K562 (cell line): ENCODE measurements around the gene PANK2. TPM values are rescaled to one million over a fixed set of nuclear protein-coding genes. Genes with fewer than 3 reads are reported as not detected.

ENCODE experiments used
- ATAC-seq: fragments of 200-7000 bp; cut with Tn5 transposase; 3 replicates; pipeline ENCODE4 v1.9.1; 2020; ENCODE audit warnings: moderate library complexity
- BruUV-seq: library from RNA; stranded (reverse); fragments of 400-500 nt; replicated peaks from 2 replicates; lab custom pipeline; 2021; lab: Mats Ljungman, UMichigan
- CTCF ChIA-PET: fragments of 300-600 bp; formaldehyde crosslinking; extraction: SDS; loops from one replicate; lab custom pipeline; 2021; ENCODE audit warnings: low intra/inter-chr PET ratio; lab: Yijun Ruan, JAX
- POLR2A ChIA-PET: fragments of 300-600, 350-650 bp; sonication (Branson Sonifier 250); formaldehyde crosslinking; extraction: SDS; loops from one replicate; lab custom pipeline; 2021; ENCODE audit warnings: antibody characterized with exemption, inconsistent platforms; lab: Yijun Ruan, JAX
- DNase-seq, 4 experiments: peaks; one replicate each; pipeline versions ENCODE4 v3.0.0 to v3.0.0-alpha.2; 2011 to 2018; ENCODE audit warnings: low spot score in 3 of 4, mixed read lengths in 3 of 4; ENCODE audit errors: extremely low read depth in 1 of 4
- FAIRE-seq: peaks from 2 replicates; lab custom pipeline; 2011; peaks lifted over from hg19 to GRCh38; lab: Jason Lieb, UNC
- H2AFZ ChIP-seq: 2 replicates; pipeline ENCODE4 v1.6.0; 2011; ENCODE audit warnings: low read depth, low read length, control low read depth, inconsistent platforms
- H3K27ac ChIP-seq: fragments of 200-600 bp; 3 replicates; pipeline ENCODE4 v1.8.0; 2011; ENCODE audit warnings: low read depth, mild to moderate bottlenecking, control low read depth, inconsistent platforms, low read length, moderate library complexity, mixed read lengths; ENCODE audit errors: extremely low read depth
- H3K27me3 ChIP-seq, 2 experiments: fragments of 300-600 bp in 1 of 2; 2 replicates in 1 of 2; 3 replicates in 1 of 2; pipeline versions ENCODE4 v1.6.0 to v1.8.0; 2011; ENCODE audit warnings: inconsistent platforms in 2 of 2, low read length in 2 of 2, mild to moderate bottlenecking in 1 of 2, mixed read lengths in 1 of 2, moderate library complexity in 1 of 2; ENCODE audit not compliant: control insufficient read depth in 2 of 2, insufficient read depth in 2 of 2
- H3K36me3 ChIP-seq: fragments of 300-600 bp; 3 replicates; pipeline ENCODE4 v1.8.0; 2011; ENCODE audit warnings: mild to moderate bottlenecking, low read length, inconsistent platforms; ENCODE audit not compliant: control insufficient read depth, insufficient read depth
- H3K4me1 ChIP-seq, 2 experiments: fragments of 200-600 bp in 1 of 2; replicated peaks in 1 of 2; 2 replicates in 1 of 2; 3 replicates in 1 of 2; pipeline versions ENCODE4 v1.5.1 to v1.8.0; 2011; ENCODE audit warnings: inconsistent platforms in 2 of 2, low read length in 2 of 2, mild to moderate bottlenecking in 1 of 2, mixed read lengths in 1 of 2, moderate library complexity in 1 of 2; ENCODE audit not compliant: control insufficient read depth in 2 of 2, insufficient read depth in 2 of 2
- H3K4me2 ChIP-seq: 2 replicates; pipeline ENCODE4 v1.6.1; 2011; ENCODE audit warnings: low read length, control low read depth, inconsistent platforms, mixed read lengths; ENCODE audit not compliant: insufficient read depth
- H3K4me3 ChIP-seq: fragments of 200-600 bp; sonication (generic), shearing (Covaris generic); 2 replicates; pipeline ENCODE4 v1.5.1; 2016; ENCODE audit warnings: control low read depth, inconsistent platforms
- H3K79me2 ChIP-seq: fragments of 200-600 bp; 3 replicates; pipeline ENCODE4 v1.8.0; 2011; ENCODE audit warnings: low read length, inconsistent platforms; ENCODE audit not compliant: control insufficient read depth, insufficient read depth
- H3K9ac ChIP-seq, 2 experiments: 2 replicates each; pipeline versions ENCODE4 v1.6.0 to v1.6.1; 2011; ENCODE audit warnings: low read depth in 2 of 2, low read length in 2 of 2, control low read depth in 1 of 2, inconsistent platforms in 1 of 2, mild to moderate bottlenecking in 1 of 2, mixed read lengths in 1 of 2; ENCODE audit not compliant: insufficient read depth in 1 of 2
- H3K9me1 ChIP-seq: one replicate; pipeline ENCODE4 v1.6.0; 2011; ENCODE audit warnings: inconsistent platforms, mild to moderate bottlenecking, low read length, moderate library complexity; ENCODE audit not compliant: control insufficient read depth, insufficient read depth
- H3K9me3 ChIP-seq: replicated peaks from 2 replicates; pipeline ENCODE4 v1.5.1; 2011; ENCODE audit warnings: low read depth, low read length, inconsistent platforms; ENCODE audit not compliant: control insufficient read depth, insufficient read depth
- H4K20me1 ChIP-seq: replicated peaks from 2 replicates; pipeline ENCODE4 v1.6.1; 2011; ENCODE audit warnings: low read length, inconsistent platforms, mixed read lengths; ENCODE audit not compliant: control insufficient read depth, insufficient read depth
- LARP7 ChIP-seq: fragments of 450-650 bp; IDR thresholded peaks from 2 replicates; pipeline ENCODE4 v1.6.1; 2016
- MAX ChIP-seq: sonication (generic); formaldehyde crosslinking; IDR thresholded peaks from 2 replicates; pipeline ENCODE4 v1.9.0; 2022; ENCODE audit warnings: mild to moderate bottlenecking, missing genetic modification reagents
- NCOA6 ChIP-seq: fragments of 450-650 bp; IDR thresholded peaks from 2 replicates; pipeline ENCODE4 v1.6.1; 2017; ENCODE audit warnings: mild to moderate bottlenecking
- NR1H2 ChIP-seq: sonication (generic); formaldehyde crosslinking; IDR thresholded peaks from 2 replicates; pipeline ENCODE4 v1.4.0; 2020; ENCODE audit warnings: mild to moderate bottlenecking, missing genetic modification reagents
- PHF20 ChIP-seq: fragments of 450-650 bp; IDR thresholded peaks from 2 replicates; pipeline ENCODE4 v1.6.1; 2018; ENCODE audit not compliant: partially characterized antibody
- SIRT6 ChIP-seq: IDR thresholded peaks from one replicate; pipeline ENCODE4 v1.6.1; 2012; ENCODE audit warnings: low read depth, mild to moderate bottlenecking, control low read depth, inconsistent platforms, low read length, moderate library complexity
- SRSF7 ChIP-seq: fragments of 200-400 bp; formaldehyde crosslinking; optimal IDR thresholded peaks from 2 replicates; pipeline ENCODE3; 2017; ENCODE audit warnings: mild to moderate bottlenecking, low read depth, low read length
- TBP ChIP-seq: optimal IDR thresholded peaks from 2 replicates; pipeline ENCODE3; 2011; ENCODE audit warnings: low read depth, low read length, improper control_type of control experiment
- XRCC4 ChIP-seq: IDR thresholded peaks from one replicate; pipeline ENCODE4 v1.6.1; 2011; ENCODE audit not compliant: insufficient read depth, insufficient read length; ENCODE audit errors: extremely low read depth
- ZBTB33 ChIP-seq: sonication (generic); formaldehyde crosslinking; IDR thresholded peaks from 2 replicates; pipeline ENCODE4 v1.8.1; 2023; ENCODE audit warnings: mild to moderate bottlenecking, missing genetic modification reagents
- ZNF121 ChIP-seq: sonication (generic); formaldehyde crosslinking; conservative IDR thresholded peaks from 2 replicates; pipeline ENCODE4 v1.8.0; 2022; ENCODE audit warnings: missing genetic modification reagents
- ZNF124 ChIP-seq: sonication (generic); formaldehyde crosslinking; IDR thresholded peaks from 2 replicates; pipeline ENCODE4 v1.8.1; 2022; ENCODE audit warnings: missing genetic modification reagents
- ZNF217 ChIP-seq: sonication (generic); formaldehyde crosslinking; IDR thresholded peaks from 2 replicates; pipeline ENCODE4 v1.8.0; 2022; ENCODE audit warnings: mild to moderate bottlenecking, missing genetic modification reagents
- WGBS: fragments of 100-300 bp; shearing (Covaris generic); methylation state at CpG from one replicate; pipeline ENCODE4 v1.1.6; 2016; ENCODE audit warnings: low coverage, mixed read lengths; ENCODE audit not compliant: insufficient coverage; ENCODE audit errors: missing lambda C conversion rate; 5-methylcytosine and 5-hydroxymethylcytosine counted together
- in situ Hi-C: fragments of 300-500 bp; cut with MboI; formaldehyde crosslinking; loops from 4 replicates; pipeline ENCODE4 v1.15.0; 2018; ENCODE audit warnings: inconsistent platforms, mixed read lengths
- intact Hi-C: fragments of 100-400 bp; cut with micrococcal nuclease; formaldehyde crosslinking; loops from 2 replicates; pipeline ENCODE4 v1.14.2; 2022
- polyA plus RNA-seq, 8 experiments: library from polyadenylated mRNA; depleted of rRNA in 4 of 8; stranded (reverse) in 5 of 8; unstranded in 3 of 8; fragments of >200 nt; fragmentation: Nextera tagmentation in 2 of 8; fragmentation: Illumina TruSeq in 1 of 8; extraction: Ambion mirVana in 2 of 8; extraction: Trizol in 1 of 8; gene quantifications; 2 replicates each; pipeline versions ENCODE4 v1.2.1 to v1.2.3, GENCODE V29; 2011 to 2014; ENCODE audit warnings: inconsistent platforms in 1 of 8, missing spikeins in 1 of 8
- total RNA-seq, 7 experiments: library from RNA; depleted of rRNA in 6 of 7; stranded (reverse); fragments of >200 nt in 6 of 7; fragmentation: Illumina TruSeq in 2 of 7; extraction: Trizol in 2 of 7; gene quantifications; 2 replicates each; pipeline versions ENCODE4 v1.2.1 to v1.2.3, GENCODE V29; 2011 to 2021; ENCODE audit warnings: low replicate concordance in 1 of 7
- TF ChIP-seq, protein P1 (sequence below): fragments of 250-450 bp; sonication (Bioruptor Pico); IDR thresholded peaks from 2 replicates; pipeline ENCODE4 v1.5.0; 2021; ENCODE audit warnings: mild to moderate bottlenecking, moderate library complexity
- TF ChIP-seq, protein P2 (sequence below): sonication (generic); formaldehyde crosslinking; IDR thresholded peaks from 2 replicates; pipeline ENCODE4 v1.5.0; 2020; ENCODE audit warnings: missing genetic modification reagents

PANK2 gene
- total and polyA plus RNA-seq, 9 of the 15 experiments (the other 6 are each of a cell fraction or from before 2014, with no cell fraction given): 14.9 to 43.5 (median 31.4) TPM

GRCh38 chr20:3858689-3859088 is 30.5 kb upstream of the PANK2 start:
- in situ Hi-C loops (no loop called here), intact Hi-C loops (no loop called here)
- ChIA-PET CTCF (no interaction called here), POLR2A (no interaction called here)
- Histone ChIP-seq H3K4me1 (no peaks in the 10 kb centered on the region), H4K20me1 (no peaks in the 10 kb centered on the region), H3K79me2 (peaks cover 4% of the 10 kb centered on the region; the same call in 1 of the 3 replicates), H3K36me3 (peaks cover 63% of the 10 kb centered on the region), H3K4me2 (no peak overlapping the region), H3K9me3 (peaks cover 4% of the 10 kb centered on the region; the same call in 1 of the 2 replicates), H3K9ac (no peak overlapping the region), H3K27me3 (no peaks in the 10 kb centered on the region; a peak in 1 of 5 replicates), H3K27ac (no peak overlapping the region), H2AFZ (no peak overlapping the region), H3K9me1 (peaks cover 2% of the 10 kb centered on the region), H3K4me3 (no peak overlapping the region)
- no peak for DNase-seq
- 100% methylated on average over 3 of the region's 6 CpGs for WGBS
- no peak for FAIRE-seq
- no peak for ATAC-seq
- no TSS peak for BruUV-seq
- TF ChIP-seq, protein P1, sequence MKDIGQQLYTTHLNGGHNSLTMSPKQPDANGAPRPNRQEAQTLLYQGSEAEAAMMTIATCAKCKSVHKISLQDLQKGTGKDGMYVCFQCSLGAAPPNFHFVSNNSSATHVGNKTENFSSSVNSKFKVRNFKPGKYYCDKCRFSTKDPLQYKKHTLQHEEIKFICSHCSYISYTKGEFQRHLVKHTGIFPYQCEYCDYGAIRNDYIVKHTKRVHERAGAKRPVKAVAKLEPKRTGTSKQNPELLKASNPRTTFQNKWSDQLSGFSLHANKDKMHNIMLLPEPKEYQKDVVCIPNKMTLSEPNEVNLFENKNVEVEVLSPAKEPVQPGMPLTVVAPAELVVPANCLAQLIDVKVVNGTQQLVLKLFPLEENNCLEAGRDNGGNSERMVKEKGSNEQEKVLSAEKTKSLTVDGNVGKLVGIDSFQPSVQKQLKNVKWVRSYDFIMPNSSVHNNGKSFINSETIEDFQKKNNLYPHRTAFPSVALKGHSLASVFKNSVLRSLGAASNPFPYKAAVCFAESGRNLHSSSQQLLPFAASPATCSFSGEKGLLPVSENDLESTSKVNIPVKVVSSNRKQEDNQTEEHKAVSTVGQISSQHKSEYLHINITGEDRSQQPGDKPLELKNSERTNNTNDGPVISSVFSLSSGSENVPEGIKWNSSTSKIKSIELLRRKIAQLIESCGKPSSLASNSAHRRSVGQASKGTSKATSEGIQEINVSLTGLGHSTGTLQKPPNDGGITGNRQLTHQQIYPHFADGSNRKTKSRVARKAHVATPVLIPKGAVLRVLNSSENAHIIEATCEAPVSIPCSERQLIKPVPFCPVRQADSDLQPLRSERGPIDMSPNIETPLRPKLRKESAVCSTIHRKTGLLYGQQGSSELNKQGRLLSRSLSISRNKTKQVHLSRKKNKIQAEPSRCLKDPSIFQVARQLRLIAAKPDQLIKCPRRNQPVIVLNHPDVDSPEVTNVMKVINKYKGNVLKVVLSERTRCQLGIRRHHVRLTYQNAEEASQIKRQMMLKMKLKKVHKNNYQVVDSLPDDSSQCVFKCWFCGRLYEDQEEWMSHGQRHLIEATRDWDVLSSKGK (CRISPR knock-in tag): no peak
- TF ChIP-seq SRSF7: no peak
- no peak for TF ChIP-seq SIRT6
- no peak for TF ChIP-seq ZBTB33 (CRISPR knock-in tag)
- TF ChIP-seq ZNF121 (CRISPR knock-in tag): no peak
- no peak for TF ChIP-seq PHF20
- TF ChIP-seq TBP: no peak
- TF ChIP-seq XRCC4: no peak
- TF ChIP-seq MAX: no peak
- no peak for TF ChIP-seq ZNF124 (CRISPR knock-in tag)
- no peak for TF ChIP-seq NR1H2 (CRISPR knock-in tag)
- no peak for TF ChIP-seq ZNF217 (CRISPR knock-in tag)
- TF ChIP-seq, protein P2, sequence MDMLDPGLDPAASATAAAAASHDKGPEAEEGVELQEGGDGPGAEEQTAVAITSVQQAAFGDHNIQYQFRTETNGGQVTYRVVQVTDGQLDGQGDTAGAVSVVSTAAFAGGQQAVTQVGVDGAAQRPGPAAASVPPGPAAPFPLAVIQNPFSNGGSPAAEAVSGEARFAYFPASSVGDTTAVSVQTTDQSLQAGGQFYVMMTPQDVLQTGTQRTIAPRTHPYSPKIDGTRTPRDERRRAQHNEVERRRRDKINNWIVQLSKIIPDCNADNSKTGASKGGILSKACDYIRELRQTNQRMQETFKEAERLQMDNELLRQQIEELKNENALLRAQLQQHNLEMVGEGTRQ: no peak
- no peak for TF ChIP-seq LARP7
- no peak for TF ChIP-seq NCOA6
